SK-N-MC (cell line): ENCODE results near the gene GPR32.
A peak's percentile ranks its signal among the peaks of the same experiment; 100 is the strongest.
"Not testable (repeated sequence)": the region's sequence is repeated elsewhere in the genome, so short reads cannot be mapped to it uniquely, and the experiment has no call there.

Experiments used
- DNase-seq: peaks from one replicate; pipeline ENCODE4 v3.0.0-alpha.2; 2011; ENCODE audit warnings: low read depth, low spot score
- H3K27ac ChIP-seq: fragments of 200-600 bp; sonication (generic); 2 replicates; pipeline ENCODE4 v1.5.1; 2016; ENCODE audit warnings: mixed run types
- H3K36me3 ChIP-seq: fragments of 200-600 bp; sonication (generic); 2 replicates; pipeline ENCODE4 v1.6.1; 2017; ENCODE audit warnings: antibody characterized with exemption, low read length, mixed read lengths; ENCODE audit not compliant: insufficient read depth
- H3K4me3 ChIP-seq: fragments of 200-600 bp; sonication (generic); 2 replicates; pipeline ENCODE4 v1.5.1; 2016
- H3K9ac ChIP-seq: fragments of 200-600 bp; sonication (generic); 2 replicates; pipeline ENCODE4 v1.8.0; 2017; ENCODE audit warnings: mixed run types, mixed read lengths; ENCODE audit not compliant: insufficient read length
- H3K9me3 ChIP-seq: fragments of 200-600 bp; sonication (generic); 2 replicates; pipeline ENCODE4 v1.6.1; 2017; ENCODE audit warnings: low read depth, mild to moderate bottlenecking, antibody characterized with exemption, low read length, moderate library complexity, mixed read lengths
- EZH2 ChIP-seq: fragments of 200-600 bp; sonication (generic); IDR thresholded peaks from one replicate; pipeline ENCODE4 v1.6.1; 2017; ENCODE audit warnings: antibody characterized with exemption
- FOXP2 ChIP-seq: optimal IDR thresholded peaks from 2 replicates; pipeline ENCODE3; 2011; ENCODE audit warnings: mild to moderate bottlenecking, moderate library complexity; ENCODE audit not compliant: insufficient read depth; ENCODE audit errors: extremely low read length, control extremely low read depth
- POLR2AphosphoS5 ChIP-seq: IDR thresholded peaks from 2 replicates; pipeline ENCODE4 v1.6.1; 2012; ENCODE audit warnings: mild to moderate bottlenecking, low read depth, low read length, borderline replicate concordance

GPR32 gene

GRCh38 chr19:50776131-50776530, 5.9 kb downstream of the GPR32 start:
- no peaks in the 10 kb centered on the region; the same call in 1 of the 2 replicates for H3K9me3 ChIP-seq
- no peaks in the 10 kb centered on the region for H3K36me3 ChIP-seq
- no peak for DNase-seq
- H3K27ac ChIP-seq: no peak overlapping the region
- no peak overlapping the region for H3K4me3 ChIP-seq
- TF ChIP-seq EZH2 (no peak), FOXP2 (no peak)
- H3K9ac ChIP-seq: no peak overlapping the region

DNA sequence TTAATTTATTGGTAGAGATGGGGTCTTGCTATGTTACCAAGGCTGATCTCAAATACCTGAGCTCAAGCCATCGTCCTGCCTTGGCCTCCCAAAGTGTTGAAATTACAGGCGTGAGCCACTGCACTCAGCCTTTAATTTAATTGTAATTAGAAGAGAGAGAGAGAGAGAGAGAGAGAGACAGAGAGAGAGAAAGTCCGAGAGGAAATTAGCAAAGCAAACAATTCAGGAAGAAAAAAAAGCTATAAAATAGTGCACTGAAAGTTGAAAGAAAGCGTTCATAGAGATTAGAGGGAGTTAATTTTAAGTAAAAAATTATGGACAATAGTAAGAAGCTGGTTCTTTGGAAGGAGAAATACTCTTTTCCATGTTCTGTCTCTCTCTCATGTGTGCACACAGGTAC, 7.0 kb downstream of the GPR32 start:
- no peak overlapping the region for H3K9ac ChIP-seq
- no peak for DNase-seq
- no peaks in the 10 kb centered on the region; the same call in 1 of the 2 replicates for H3K9me3 ChIP-seq
- peak overlapping the region; percentile 70 for H3K4me3 ChIP-seq
- no peaks in the 10 kb centered on the region for H3K36me3 ChIP-seq
- TF ChIP-seq FOXP2 (no peak), POLR2AphosphoS5 (no peak), EZH2 (no peak)
- H3K27ac ChIP-seq: 0 out of 2 replicates have a peak overlapping the region, but pooled peaks have one; percentile 47

- Histone ChIP-seq H3K9me3 (no peaks in the 10 kb centered on the region), H3K36me3 (no peaks in the 10 kb centered on the region), H3K9ac (no peak overlapping the region), H3K27ac (peak overlapping the region; percentile 59; the same call in 1 of the 2 replicates), H3K4me3 (peak overlapping the region; percentile 70)
- TF ChIP-seq FOXP2: peak; percentile 83
- no peak; the same call in 1 of the 2 replicates for TF ChIP-seq POLR2AphosphoS5
- no peak for TF ChIP-seq EZH2
- DNase-seq: peak; percentile 93
Measured at GRCh38 chr19:50777830-50778303, 7.6 kb downstream of the GPR32 start.

DNA sequence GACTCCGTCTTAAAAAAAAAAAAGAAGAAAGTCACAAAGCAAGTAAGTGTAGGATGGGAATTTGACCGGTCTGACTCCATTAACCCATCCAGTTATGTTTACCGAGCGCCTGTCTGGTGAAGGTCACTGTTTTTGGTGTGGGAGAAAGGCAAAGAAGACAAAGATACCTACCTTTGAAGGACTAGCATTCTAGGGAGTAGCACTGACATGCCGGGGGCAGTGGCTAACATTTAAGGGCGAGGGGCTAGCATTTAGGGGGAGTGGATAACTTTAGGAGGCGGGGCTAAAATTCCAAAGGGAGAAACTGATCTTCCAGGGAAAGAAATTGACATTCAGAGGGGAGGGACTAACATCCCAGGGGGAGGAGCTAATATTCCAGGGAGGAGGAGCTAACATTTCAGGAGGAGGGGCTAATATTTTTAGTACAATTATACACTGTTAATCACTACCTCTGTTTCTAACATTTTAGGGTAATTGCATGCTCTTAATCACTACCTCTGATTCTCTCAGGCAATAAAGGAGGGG, 8.7 kb downstream of the GPR32 start:
- DNase-seq: no peak
- TF ChIP-seq FOXP2 (no peak), POLR2AphosphoS5 (no peak), EZH2 (no peak)
- H3K4me3 ChIP-seq: no peak overlapping the region
- no peak overlapping the region for H3K27ac ChIP-seq
- H3K36me3 ChIP-seq: no peaks in the 10 kb centered on the region
- no peaks in the 10 kb centered on the region for H3K9me3 ChIP-seq
- H3K9ac ChIP-seq: no peak overlapping the region

DNA sequence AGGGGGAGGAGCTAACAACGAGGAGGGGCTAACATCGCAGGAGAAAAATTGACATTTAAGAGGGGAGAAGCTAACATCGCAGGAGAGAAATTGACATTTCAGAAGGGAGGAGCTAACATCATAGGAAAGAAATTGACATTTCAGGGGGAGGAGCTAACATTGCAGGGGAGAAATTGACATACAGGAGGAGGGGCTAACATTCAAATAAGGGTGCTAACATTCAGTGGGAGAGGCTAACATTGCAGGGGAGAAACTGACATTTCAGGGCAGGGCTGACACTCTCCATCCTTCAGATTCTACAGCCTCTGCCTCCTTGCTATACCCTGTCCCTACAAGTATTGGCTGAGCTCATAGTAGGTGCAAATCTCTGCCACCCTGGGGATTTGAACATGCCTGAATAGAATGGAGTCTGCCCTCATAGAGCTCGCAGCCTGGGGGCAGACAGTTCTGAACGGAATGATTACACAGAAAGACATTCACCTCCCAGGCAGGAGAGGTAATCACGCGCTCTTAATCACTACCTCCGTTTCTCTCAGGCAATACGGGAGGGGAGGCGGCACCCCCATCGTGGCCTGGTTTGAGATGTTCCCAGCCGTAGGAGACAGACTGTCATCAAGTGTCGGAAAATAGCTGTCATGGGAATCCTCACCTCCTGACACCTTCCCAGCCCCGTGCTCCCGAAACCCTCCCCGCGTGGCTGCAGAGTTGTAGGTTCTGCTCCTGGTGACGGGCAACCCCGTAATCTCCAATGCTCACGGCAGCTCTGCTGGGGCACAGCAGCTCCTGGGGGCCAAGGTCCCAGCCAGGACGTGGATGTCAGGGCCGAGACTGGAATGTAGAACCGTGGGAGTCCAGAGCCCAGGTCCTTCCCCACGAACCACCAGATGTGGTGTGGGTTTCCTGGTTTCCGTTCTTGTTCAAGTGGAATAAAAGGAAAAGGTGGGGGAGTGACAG, 9.5 kb downstream of the GPR32 start:
- no peak for TF ChIP-seq EZH2
- no peak for TF ChIP-seq FOXP2
- no peak for TF ChIP-seq POLR2AphosphoS5

DNA sequence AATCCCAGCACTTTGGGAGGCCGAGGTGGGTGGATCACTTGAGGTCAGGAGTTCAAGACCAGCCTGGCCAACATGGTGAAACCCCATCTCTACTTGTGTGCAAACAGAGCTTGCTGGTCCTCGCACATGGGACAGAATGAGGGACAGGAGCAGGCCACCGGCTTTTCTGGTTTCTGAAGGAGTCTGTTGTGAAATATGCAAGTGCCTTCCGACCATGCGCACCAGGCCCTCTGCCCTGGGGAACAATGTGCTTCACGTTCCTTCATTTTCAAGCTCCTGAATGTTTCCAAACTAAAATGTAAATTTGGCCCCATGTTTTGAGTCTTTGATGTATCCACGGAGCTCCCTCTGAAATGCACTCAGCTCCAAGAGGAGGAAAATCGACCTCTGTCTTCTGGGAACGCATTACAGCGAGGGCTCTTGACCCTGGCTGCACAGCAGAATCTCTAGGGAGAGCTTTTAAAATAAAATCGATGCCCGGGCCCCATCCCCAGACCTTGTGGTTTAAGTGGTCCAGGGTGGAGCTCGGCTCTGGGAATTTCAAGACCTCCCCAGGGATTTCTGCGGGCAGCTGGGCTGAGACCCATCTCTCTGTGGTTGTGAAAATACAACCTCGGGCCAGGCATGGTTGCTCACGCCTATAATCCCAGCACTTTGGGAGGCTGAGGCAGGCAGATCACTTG, 10.6 kb downstream of the GPR32 start:
- Histone ChIP-seq H3K4me3 (no peak overlapping the region), H3K9me3 (no peaks in the 10 kb centered on the region), H3K36me3 (no peaks in the 10 kb centered on the region), H3K27ac (no peak overlapping the region), H3K9ac (no peak overlapping the region)
- DNase-seq: no peak
- TF ChIP-seq POLR2AphosphoS5 (no peak), EZH2 (no peak), FOXP2 (no peak)

More for the DNA sequence above, 9.5 kb downstream of the GPR32 start:
- Histone ChIP-seq H3K4me3 (no peak overlapping the region), H3K27ac (no peak overlapping the region), H3K9ac (no peak overlapping the region), H3K9me3 (no peaks in the 10 kb centered on the region), H3K36me3 (no peaks in the 10 kb centered on the region)
- no peak for DNase-seq

DNA sequence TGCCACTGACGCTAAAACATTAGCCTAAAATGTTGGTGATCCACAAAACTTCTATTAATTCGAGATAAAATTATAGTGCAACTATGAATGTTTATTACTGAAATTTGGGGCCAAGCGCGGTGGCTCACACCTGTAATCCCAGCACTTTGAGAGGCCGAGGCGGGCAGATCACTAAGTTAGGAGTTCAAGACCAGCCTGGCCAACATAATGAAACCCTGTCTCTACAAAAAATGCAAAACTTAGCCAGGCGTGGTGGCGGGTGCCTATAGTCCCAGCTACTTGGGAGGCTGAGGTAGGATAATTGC, 13.5 kb downstream of the GPR32 start:
- H3K9me3 ChIP-seq, H3K9ac ChIP-seq, DNase-seq, H3K4me3 ChIP-seq, H3K27ac ChIP-seq, H3K36me3 ChIP-seq: not testable (repeated sequence)

DNA sequence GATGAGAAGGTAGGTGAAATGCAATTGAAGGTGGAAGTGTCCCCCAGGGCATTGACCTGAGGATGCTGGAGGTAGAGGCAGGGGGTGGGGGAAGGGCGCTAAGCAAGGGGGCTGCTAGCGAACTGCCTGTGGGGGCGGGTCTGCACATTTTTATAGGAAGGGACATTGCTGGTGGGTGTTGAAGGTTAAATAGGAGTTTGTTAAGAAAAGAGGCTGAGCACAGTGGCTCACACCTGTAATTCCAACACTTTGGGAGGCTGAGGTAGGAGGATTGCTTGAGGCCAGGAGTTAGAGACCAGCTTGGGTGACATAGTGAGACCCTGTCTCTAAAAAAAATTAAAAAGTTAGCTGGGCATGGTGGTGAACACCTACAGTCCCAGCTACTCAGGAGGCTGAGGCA, 14.4 kb downstream of the GPR32 start:
- H3K36me3 ChIP-seq: no peaks in the 10 kb centered on the region

More for the DNA sequence above, 14.4 kb downstream of the GPR32 start:
- no peak for TF ChIP-seq POLR2AphosphoS5
- TF ChIP-seq EZH2: no peak
- TF ChIP-seq FOXP2: no peak
- Histone ChIP-seq H3K4me3 (no peak overlapping the region), H3K9me3 (no peaks in the 10 kb centered on the region), H3K9ac (no peak overlapping the region), H3K27ac (no peak overlapping the region)
- no peak for DNase-seq
